GM12878 (cell line): ENCODE data around the gene RAD51B. TPM values are rescaled to one million over a fixed set of nuclear protein-coding genes. Genes with fewer than 3 reads are reported as not detected.

ENCODE experiments used
- ATF7 ChIP-seq: fragments of 450-650 bp; IDR thresholded peaks from 2 replicates; pipeline ENCODE4 v1.6.1; 2016; ENCODE audit warnings: low read depth, mild to moderate bottlenecking
- BCL11A ChIP-seq: IDR thresholded peaks from 2 replicates; pipeline ENCODE4 v1.6.1; 2011; ENCODE audit warnings: low read depth, low read length
- BCLAF1 ChIP-seq: fragments of 450-650 bp; IDR thresholded peaks from 2 replicates; pipeline ENCODE4 v1.6.1; 2017; ENCODE audit warnings: antibody characterized with exemption, mild to moderate bottlenecking, moderate library complexity
- BRCA1 ChIP-seq: IDR thresholded peaks from 2 replicates; pipeline ENCODE4 v1.6.1; 2011; ENCODE audit warnings: low read depth, low read length, improper control_type of control experiment
- CBX3 ChIP-seq: fragments of 200-600 bp; sonication (generic); IDR thresholded peaks from 2 replicates; pipeline ENCODE4 v1.6.1; 2016; ENCODE audit warnings: low read depth, borderline replicate concordance
- DPF2 ChIP-seq: fragments of 450-650 bp; IDR thresholded peaks from 2 replicates; pipeline ENCODE4 v1.6.1; 2017; ENCODE audit warnings: mild to moderate bottlenecking
- HDAC6 ChIP-seq: fragments of 200-600 bp; sonication (generic); IDR thresholded peaks from one replicate; pipeline ENCODE4 v1.8.0; 2017; ENCODE audit warnings: antibody characterized with exemption; ENCODE audit not compliant: unreplicated experiment
- HDGF ChIP-seq: fragments of 450-650 bp; IDR thresholded peaks from 2 replicates; pipeline ENCODE4 v1.6.1; 2016; ENCODE audit warnings: antibody characterized with exemption
- KAT2A ChIP-seq: conservative IDR thresholded peaks from 2 replicates; pipeline ENCODE4 v1.6.1; 2011; ENCODE audit warnings: low read depth, low read length; ENCODE audit not compliant: control insufficient read depth
- KLF5 ChIP-seq: fragments of 450-650 bp; IDR thresholded peaks from 2 replicates; pipeline ENCODE4 v1.6.1; 2014; ENCODE audit warnings: mild to moderate bottlenecking; ENCODE audit not compliant: partially characterized antibody
- LARP7 ChIP-seq: fragments of 450-650 bp; IDR thresholded peaks from 2 replicates; pipeline ENCODE4 v1.6.1; 2017; ENCODE audit warnings: mild to moderate bottlenecking
- MTA3 ChIP-seq: IDR thresholded peaks from 2 replicates; pipeline ENCODE4 v1.6.1; 2012; ENCODE audit warnings: low read length, inconsistent platforms, borderline replicate concordance
- NBN ChIP-seq: fragments of 450-650 bp; IDR thresholded peaks from 2 replicates; pipeline ENCODE4 v1.6.1; 2016
- NR2C2 ChIP-seq: IDR thresholded peaks from 2 replicates; pipeline ENCODE4 v1.6.1; 2011; ENCODE audit warnings: borderline replicate concordance, low read depth; ENCODE audit not compliant: control insufficient read depth, insufficient read length
- POLR2A ChIP-seq: IDR thresholded peaks from 2 replicates; pipeline ENCODE4 v1.6.1; 2011; ENCODE audit warnings: low read depth, mild to moderate bottlenecking, low read length
- RFX5 ChIP-seq: IDR thresholded peaks from 2 replicates; pipeline ENCODE4 v1.6.1; 2011; ENCODE audit warnings: low read depth, low read length, improper control_type of control experiment
- RUNX3 ChIP-seq: IDR thresholded peaks from 2 replicates; pipeline ENCODE4 v1.6.1; 2012; ENCODE audit warnings: low read length, inconsistent platforms
- SREBF1 ChIP-seq: IDR thresholded peaks from 2 replicates; pipeline ENCODE4 v1.6.1; 2012; ENCODE audit warnings: mild to moderate bottlenecking, low read length
- SREBF2 ChIP-seq: IDR thresholded peaks from 2 replicates; pipeline ENCODE4 v1.6.1; 2012; ENCODE audit warnings: mild to moderate bottlenecking, low read length
- TAF1 ChIP-seq: IDR thresholded peaks from 2 replicates; pipeline ENCODE4 v1.6.1; 2011; ENCODE audit warnings: mild to moderate bottlenecking, low read depth, low read length, borderline replicate concordance
- TARDBP ChIP-seq: IDR thresholded peaks from 2 replicates; pipeline ENCODE4 v1.6.1; 2016; ENCODE audit warnings: borderline replicate concordance
- TCF7 ChIP-seq: IDR thresholded peaks from 2 replicates; pipeline ENCODE4 v1.6.1; 2014; ENCODE audit warnings: antibody characterized with exemption, borderline replicate concordance
- YBX1 ChIP-seq: fragments of 450-650 bp; IDR thresholded peaks from 2 replicates; pipeline ENCODE4 v1.6.1; 2016; ENCODE audit warnings: antibody characterized with exemption
- ZBED1 ChIP-seq: IDR thresholded peaks from 2 replicates; pipeline ENCODE4 v1.6.1; 2016; ENCODE audit warnings: borderline replicate concordance
- ZBTB33 ChIP-seq: fragments of 450-650 bp; IDR thresholded peaks from 2 replicates; pipeline ENCODE4 v1.6.1; 2017; ENCODE audit warnings: mild to moderate bottlenecking
- ZZZ3 ChIP-seq: IDR thresholded peaks from 2 replicates; pipeline ENCODE4 v1.6.1; 2011; ENCODE audit warnings: low read depth; ENCODE audit not compliant: control insufficient read depth, insufficient read length
- polyA plus RNA-seq, 11 experiments: library from polyadenylated mRNA; depleted of rRNA in 4 of 11; unstranded in 6 of 11; stranded (reverse) in 5 of 11; fragments of >200 nt; fragmentation: Nextera tagmentation in 4 of 11; fragmentation: Illumina TruSeq in 1 of 11; extraction: Ambion mirVana in 4 of 11; extraction: Trizol in 1 of 11; gene quantifications; 1 replicate in 1 of 11; 2 replicates in 10 of 11; pipeline versions ENCODE4 v1.2.1 to v1.2.3, GENCODE V29; 2011 to 2016; ENCODE audit warnings: inconsistent platforms in 2 of 11, missing spikeins in 2 of 11, low read depth in 1 of 11
- total RNA-seq, 4 experiments: library from RNA; depleted of rRNA in 3 of 4; stranded (reverse); fragments of >200 nt in 3 of 4; fragmentation: Illumina TruSeq in 1 of 4; extraction: Trizol in 1 of 4; gene quantifications; 2 replicates each; pipeline versions ENCODE4 v1.2.1 to v1.2.3, GENCODE V29; 2013 to 2021

The RAD51B gene
- total and polyA plus RNA-seq, 10 of the 15 experiments (the other 5 are each of a cell fraction or from before 2014, with no cell fraction given) = 9.8 to 26.8 (median 21.3) TPM

GRCh38 chr14:68719634-68720384 is 900.2 kb downstream of the RAD51B start (continued):
- TF ChIP-seq TCF7 (no peak), BRCA1 (no peak), POLR2A (no peak), TARDBP (no peak), HDAC6 (no peak), RUNX3 (peak; percentile 86), ZBED1 (no peak), ZZZ3 (no peak), LARP7 (no peak), KLF5 (no peak), BCL11A (no peak), ATF7 (peak; percentile 94), HDGF (no peak), DPF2 (no peak), ZBTB33 (no peak), MTA3 (no peak), SREBF1 (no peak), BCLAF1 (no peak), NBN (peak; percentile 43; the same call in 1 of the 2 replicates), SREBF2 (no peak), CBX3 (no peak), NR2C2 (no peak), YBX1 (no peak), KAT2A (no peak), TAF1 (no peak), RFX5 (no peak)
